ENCODE data around the gene CHRNA7.

DNA sequence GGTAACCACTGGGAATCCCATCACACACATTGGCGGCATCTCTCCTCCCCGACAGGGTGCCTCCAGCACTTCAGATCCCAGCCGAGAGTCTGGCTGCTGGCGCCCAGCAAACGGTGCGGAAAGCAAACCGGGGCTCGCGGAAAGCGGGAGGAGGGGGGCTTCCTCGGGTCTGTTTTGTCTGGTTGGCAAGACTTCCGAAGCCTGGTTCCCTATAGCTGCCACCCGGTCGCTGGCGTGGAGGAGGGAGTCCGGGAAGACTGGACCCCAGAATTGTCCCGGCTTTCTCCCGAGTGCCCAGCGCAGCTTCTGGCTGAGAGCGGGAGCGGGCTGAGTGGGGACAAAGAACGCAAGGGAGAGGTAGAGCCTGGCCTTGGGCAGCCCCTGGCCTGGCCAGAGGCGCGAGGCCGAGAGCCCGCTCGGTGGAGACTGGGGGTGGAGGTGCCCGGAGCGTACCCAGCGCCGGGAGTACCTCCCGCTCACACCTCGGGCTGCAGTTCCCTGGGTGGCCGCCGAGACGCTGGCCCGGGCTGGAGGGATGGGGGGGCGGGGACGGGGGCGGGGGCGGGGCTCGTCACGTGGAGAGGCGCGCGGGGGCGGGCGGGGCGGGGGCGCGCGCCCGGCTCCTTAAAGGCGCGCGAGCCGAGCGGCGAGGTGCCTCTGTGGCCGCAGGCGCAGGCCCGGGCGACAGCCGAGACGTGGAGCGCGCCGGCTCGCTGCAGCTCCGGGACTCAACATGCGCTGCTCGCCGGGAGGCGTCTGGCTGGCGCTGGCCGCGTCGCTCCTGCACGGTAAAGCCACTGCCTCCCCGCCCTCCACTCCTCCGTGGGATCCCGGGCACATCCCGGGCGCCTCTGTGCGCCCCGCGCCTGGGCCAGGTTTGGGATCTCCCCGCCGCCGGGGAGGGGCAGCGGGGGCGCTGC lies at the start of gene CHRNA7:
- TF ChIP-seq CTCF (IDR thresholded peaks at IDR 0.05 in 4 of 5, conservative IDR thresholded peaks at IDR 0.05 in 1 of 5) = peak in 2 of 5 experiments; percentile 46 to 57
- peak; percentile 57 to 71 for TF ChIP-seq POLR2A (IDR thresholded peaks at IDR 0.05)
